Coronary artery (tissue), 2 donors: ENCODE data around the gene CFAP20DC.
"Not testable (repeated sequence)": the region's sequence is repeated elsewhere in the genome, so short reads cannot be mapped to it uniquely, and the experiment has no call there.

Source experiments
- DNase-seq: peaks from one replicate; pipeline ENCODE4 v3.0.0-alpha.2; 2017; ENCODE audit warnings: low spot score
- H3K27ac ChIP-seq, 2 donors: fragments of 200-600 bp; sonication (generic); one replicate each; pipeline ENCODE4 v1.5.1; 2016 to 2019
- H3K4me3 ChIP-seq: fragments of 200-600 bp; sonication (generic); 2 replicates; pipeline ENCODE4 v1.5.1; 2016; ENCODE audit warnings: mild to moderate bottlenecking, moderate library complexity
- CTCF ChIP-seq: fragments of 200-600 bp; sonication (generic); IDR thresholded peaks from one replicate; pipeline ENCODE4 v1.5.1; 2019; ENCODE audit warnings: antibody characterized with exemption

Gene CFAP20DC

GRCh38 chr3:58991026-58991425, 58.8 kb downstream of the CFAP20DC start:
- no peak for DNase-seq
- no peak overlapping the region for H3K27ac ChIP-seq
- no peak for TF ChIP-seq CTCF
- no peak overlapping the region for H3K4me3 ChIP-seq

DNA sequence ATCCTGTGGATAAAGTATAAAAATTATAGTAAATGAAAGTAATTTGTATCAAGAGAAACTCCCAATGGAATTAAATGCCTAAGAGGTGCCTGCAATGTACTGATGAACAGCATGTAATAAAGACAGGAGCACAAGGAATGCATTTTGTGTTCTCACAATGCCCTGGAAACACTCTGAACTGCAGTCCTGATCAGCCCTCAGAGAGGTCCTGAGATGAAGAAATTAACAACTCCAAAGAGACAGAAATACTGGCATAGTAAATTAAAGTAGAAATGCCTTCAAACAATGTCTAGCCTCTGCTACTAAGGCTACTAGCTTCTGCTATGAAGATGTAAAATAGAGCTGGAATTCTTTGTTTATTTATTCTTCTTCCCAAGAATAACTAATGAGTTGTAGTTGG, 59.9 kb downstream of the CFAP20DC start:
- no peak overlapping the region for H3K4me3 ChIP-seq
- TF ChIP-seq CTCF = no peak
- DNase-seq = no peak
- H3K27ac ChIP-seq = no peak overlapping the region

- no peak for DNase-seq
- no peak for TF ChIP-seq CTCF
- H3K27ac ChIP-seq = no peak overlapping the region
- H3K4me3 ChIP-seq = no peak overlapping the region
Measured at GRCh38 chr3:58989163-58989562, 60.7 kb downstream of the CFAP20DC start.

DNA sequence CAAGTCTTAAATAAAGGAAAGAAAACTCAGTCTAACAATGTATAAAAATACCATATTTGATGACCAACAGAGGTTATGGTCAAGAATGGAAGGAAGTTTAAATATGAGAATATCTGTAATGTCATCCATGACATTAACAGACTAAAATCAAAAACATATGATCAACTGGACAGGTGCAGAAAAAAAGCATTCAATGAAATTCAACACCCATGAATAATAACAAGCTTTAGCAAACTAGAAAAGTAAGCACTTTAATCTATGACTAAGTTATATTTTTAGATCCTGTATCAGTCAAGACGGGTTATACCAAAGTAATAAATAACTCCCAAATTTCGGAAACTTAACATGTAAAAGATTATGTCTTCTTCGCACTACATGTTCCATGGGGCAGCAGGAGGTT, 61.8 kb downstream of the CFAP20DC start:
- no peak for TF ChIP-seq CTCF

GRCh38 chr3:58986654-58987053, 63.2 kb downstream of the CFAP20DC start:
- Histone ChIP-seq H3K4me3 (no peak overlapping the region), H3K27ac (no peak overlapping the region)
- no peak for TF ChIP-seq CTCF
- DNase-seq = no peak

More for the DNA sequence above, 61.8 kb downstream of the CFAP20DC start:
- no peak for DNase-seq
- H3K4me3 ChIP-seq = no peak overlapping the region
- no peak overlapping the region for H3K27ac ChIP-seq

- DNase-seq = no peak
- no peak overlapping the region for H3K4me3 ChIP-seq
- no peak overlapping the region for H3K27ac ChIP-seq
- TF ChIP-seq CTCF = no peak
Measured at GRCh38 chr3:58979840-58980239, 70.0 kb downstream of the CFAP20DC start.

DNA sequence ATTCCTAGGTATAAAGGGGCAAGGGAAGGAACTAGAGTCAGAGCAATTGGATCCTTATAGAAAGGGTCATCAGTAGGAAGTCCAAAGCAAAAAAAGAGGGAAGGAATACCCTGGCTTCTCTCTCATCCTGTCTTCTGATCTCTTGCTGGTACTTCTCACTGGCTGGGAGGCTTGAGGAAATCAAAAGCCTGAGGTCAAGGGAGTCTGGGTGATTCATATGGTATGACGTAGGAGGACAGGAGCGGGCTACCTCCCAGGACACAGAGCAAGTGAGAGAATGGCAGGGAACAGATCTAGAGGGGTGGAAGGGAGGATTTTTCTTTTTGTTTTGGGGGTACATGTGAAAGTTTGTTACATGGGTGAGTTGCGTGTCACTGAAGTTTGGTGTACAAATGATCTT, 76.0 kb downstream of the CFAP20DC start:
- Histone ChIP-seq H3K27ac (no peak overlapping the region), H3K4me3 (no peak overlapping the region)
- TF ChIP-seq CTCF = no peak
- DNase-seq = no peak

GRCh38 chr3:58967866-58968265, 82.0 kb downstream of the CFAP20DC start:
- not testable (repeated sequence) for H3K27ac ChIP-seq, DNase-seq, H3K4me3 ChIP-seq
